ENCODE data around the gene KIF13A. TPM values are rescaled to one million over a fixed set of nuclear protein-coding genes. Genes with fewer than 3 reads are reported as not detected.
A peak's percentile ranks its signal among the peaks of the same experiment; 100 is the strongest.

KIF13A gene
- total and polyA plus RNA-seq, 9 of the 15 experiments (the other 6 are each of a cell fraction or from before 2014, with no cell fraction given) = 3.6 to 44.3 (median 29.7) TPM

DNA sequence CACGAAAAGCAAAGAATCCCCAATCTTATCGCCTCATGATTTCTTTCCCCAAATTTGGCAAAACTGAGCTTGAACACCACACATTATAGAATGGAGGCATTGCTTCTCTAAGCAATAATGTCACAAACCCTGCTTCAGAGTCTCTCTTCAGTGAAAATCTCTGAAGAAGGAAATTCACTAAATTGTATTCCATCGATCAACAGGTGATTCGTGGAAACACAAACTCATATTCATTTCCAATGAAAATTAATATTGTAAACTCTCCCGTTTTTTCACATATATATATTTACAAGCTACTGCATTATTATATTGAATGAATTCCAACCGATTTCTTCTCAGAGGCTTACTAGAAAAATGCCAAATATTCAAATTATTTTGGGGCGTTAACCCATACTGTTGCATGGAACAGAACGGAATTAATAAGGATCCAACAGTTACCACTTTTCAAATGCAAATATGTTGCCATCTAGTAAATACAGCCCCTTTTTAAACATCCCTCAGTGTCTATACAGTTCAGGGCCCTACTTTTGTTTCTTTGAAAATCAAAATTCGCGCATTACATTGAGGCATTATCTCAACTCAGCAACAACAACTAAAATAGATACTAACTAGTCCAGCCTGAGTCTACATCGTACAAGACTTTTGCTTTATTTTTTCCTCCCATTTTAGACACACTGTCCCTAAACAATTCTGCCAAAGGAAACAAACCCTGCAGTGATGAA lies 1.3 kb downstream of the KIF13A start (continued):
- TF ChIP-seq, protein P1, sequence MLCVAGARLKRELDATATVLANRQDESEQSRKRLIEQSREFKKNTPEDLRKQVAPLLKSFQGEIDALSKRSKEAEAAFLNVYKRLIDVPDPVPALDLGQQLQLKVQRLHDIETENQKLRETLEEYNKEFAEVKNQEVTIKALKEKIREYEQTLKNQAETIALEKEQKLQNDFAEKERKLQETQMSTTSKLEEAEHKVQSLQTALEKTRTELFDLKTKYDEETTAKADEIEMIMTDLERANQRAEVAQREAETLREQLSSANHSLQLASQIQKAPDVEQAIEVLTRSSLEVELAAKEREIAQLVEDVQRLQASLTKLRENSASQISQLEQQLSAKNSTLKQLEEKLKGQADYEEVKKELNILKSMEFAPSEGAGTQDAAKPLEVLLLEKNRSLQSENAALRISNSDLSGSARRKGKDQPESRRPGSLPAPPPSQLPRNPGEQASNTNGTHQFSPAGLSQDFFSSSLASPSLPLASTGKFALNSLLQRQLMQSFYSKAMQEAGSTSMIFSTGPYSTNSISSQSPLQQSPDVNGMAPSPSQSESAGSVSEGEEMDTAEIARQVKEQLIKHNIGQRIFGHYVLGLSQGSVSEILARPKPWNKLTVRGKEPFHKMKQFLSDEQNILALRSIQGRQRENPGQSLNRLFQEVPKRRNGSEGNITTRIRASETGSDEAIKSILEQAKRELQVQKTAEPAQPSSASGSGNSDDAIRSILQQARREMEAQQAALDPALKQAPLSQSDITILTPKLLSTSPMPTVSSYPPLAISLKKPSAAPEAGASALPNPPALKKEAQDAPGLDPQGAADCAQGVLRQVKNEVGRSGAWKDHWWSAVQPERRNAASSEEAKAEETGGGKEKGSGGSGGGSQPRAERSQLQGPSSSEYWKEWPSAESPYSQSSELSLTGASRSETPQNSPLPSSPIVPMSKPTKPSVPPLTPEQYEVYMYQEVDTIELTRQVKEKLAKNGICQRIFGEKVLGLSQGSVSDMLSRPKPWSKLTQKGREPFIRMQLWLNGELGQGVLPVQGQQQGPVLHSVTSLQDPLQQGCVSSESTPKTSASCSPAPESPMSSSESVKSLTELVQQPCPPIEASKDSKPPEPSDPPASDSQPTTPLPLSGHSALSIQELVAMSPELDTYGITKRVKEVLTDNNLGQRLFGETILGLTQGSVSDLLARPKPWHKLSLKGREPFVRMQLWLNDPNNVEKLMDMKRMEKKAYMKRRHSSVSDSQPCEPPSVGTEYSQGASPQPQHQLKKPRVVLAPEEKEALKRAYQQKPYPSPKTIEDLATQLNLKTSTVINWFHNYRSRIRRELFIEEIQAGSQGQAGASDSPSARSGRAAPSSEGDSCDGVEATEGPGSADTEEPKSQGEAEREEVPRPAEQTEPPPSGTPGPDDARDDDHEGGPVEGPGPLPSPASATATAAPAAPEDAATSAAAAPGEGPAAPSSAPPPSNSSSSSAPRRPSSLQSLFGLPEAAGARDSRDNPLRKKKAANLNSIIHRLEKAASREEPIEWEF (CRISPR knock-in tag; IDR thresholded peaks at IDR 0.05) = 0 out of 2 replicates have a peak, but pooled peaks have one; percentile 8
- TF ChIP-seq ZNF445 (CRISPR knock-in tag; IDR thresholded peaks at IDR 0.05; ENCODE audit: low read depth) (no peak), ZNF24 (IDR thresholded peaks at IDR 0.05) (0 out of 2 replicates have a peak, but pooled peaks have one; percentile 23)
